ENCODE data around the gene RCN1.
"Not testable (repeated sequence)": the region's sequence is repeated elsewhere in the genome, so short reads cannot be mapped to it uniquely, and the experiment has no call there.

RCN1 gene

GRCh38 chr11:32090545-32091370, at the start of gene RCN1:
RCN1 (plus strand) TSS chr11:32091074; CDS start chr11:32091197, 123 bp downstream.
- peak; percentile 39 for DNase-seq (ENCODE audit: low read depth)

- no peak for DNase-seq (ENCODE audit: low read depth)
Measured at GRCh38 chr11:32043737-32044136, 47.1 kb upstream of the RCN1 start.

- DNase-seq (ENCODE audit: low read depth), result no peak
Measured at GRCh38 chr11:32044158-32044863, 46.6 kb upstream of the RCN1 start.

- DNase-seq (ENCODE audit: low read depth), result no peak
Measured at GRCh38 chr11:32045456-32045855, 45.4 kb upstream of the RCN1 start.

- DNase-seq (ENCODE audit: low read depth), result no peak
Measured at GRCh38 chr11:32050264-32050663, 40.6 kb upstream of the RCN1 start.

- DNase-seq (ENCODE audit: low read depth), result peak; percentile 30
Measured at GRCh38 chr11:32052215-32052614, 38.7 kb upstream of the RCN1 start.

GRCh38 chr11:32053151-32053888, 37.6 kb upstream of the RCN1 start:
- DNase-seq (ENCODE audit: low read depth), result no peak

- DNase-seq (ENCODE audit: low read depth), result no peak
Measured at GRCh38 chr11:32055861-32056260, 35.0 kb upstream of the RCN1 start.

- DNase-seq (ENCODE audit: low read depth), result no peak
Measured at GRCh38 chr11:32056438-32056837, 34.4 kb upstream of the RCN1 start.

- DNase-seq (ENCODE audit: low read depth), result no peak
Measured at GRCh38 chr11:32059686-32060462, 31.0 kb upstream of the RCN1 start.

GRCh38 chr11:32062540-32062939, 28.3 kb upstream of the RCN1 start:
- no peak for DNase-seq (ENCODE audit: low read depth)

- not testable (repeated sequence) for DNase-seq (ENCODE audit: low read depth)
Measured at GRCh38 chr11:32063031-32063430, 27.8 kb upstream of the RCN1 start.

- no peak for DNase-seq (ENCODE audit: low read depth)
Measured at GRCh38 chr11:32065865-32066629, 24.8 kb upstream of the RCN1 start.

GRCh38 chr11:32068134-32068870, 22.6 kb upstream of the RCN1 start:
- DNase-seq (ENCODE audit: low read depth), result no peak

- DNase-seq (ENCODE audit: low read depth), result no peak
Measured at GRCh38 chr11:32069361-32070058, 21.4 kb upstream of the RCN1 start.

- DNase-seq (ENCODE audit: low read depth), result no peak
Measured at GRCh38 chr11:32070692-32071091, 20.2 kb upstream of the RCN1 start.

GRCh38 chr11:32071811-32072210, 19.1 kb upstream of the RCN1 start:
- no peak for DNase-seq (ENCODE audit: low read depth)

GRCh38 chr11:32072872-32073643, 17.8 kb upstream of the RCN1 start:
- DNase-seq (ENCODE audit: low read depth), result no peak

GRCh38 chr11:32073644-32074026, 17.2 kb upstream of the RCN1 start:
- no peak for DNase-seq (ENCODE audit: low read depth)
